Neural progenitor cell (in vitro differentiated cells): ENCODE results near the gene DOCK6. TPM values are rescaled to one million over a fixed set of nuclear protein-coding genes. Genes with fewer than 3 reads are reported as not detected.

Source experiments
- DNase-seq: peaks from one replicate; pipeline ENCODE4 v3.0.0-alpha.2; 2016; ENCODE audit warnings: low spot score
- H2AFZ ChIP-seq: fragments of 200-600 bp; sonication (generic); replicated peaks from 2 replicates; pipeline ENCODE4 v1.6.1; 2016; ENCODE audit warnings: antibody characterized with exemption
- H3F3A ChIP-seq: fragments of 200-600 bp; sonication (generic); 2 replicates; pipeline ENCODE4 v1.6.1; 2016; ENCODE audit warnings: antibody characterized with exemption, low read depth
- H3K27ac ChIP-seq: fragments of 200-600 bp; sonication (generic); 2 replicates; pipeline ENCODE4 v1.5.1; 2016; ENCODE audit warnings: mild to moderate bottlenecking
- H3K27me3 ChIP-seq: fragments of 200-600 bp; sonication (generic); 2 replicates; pipeline ENCODE4 v1.6.1; 2016; ENCODE audit warnings: mild to moderate bottlenecking, moderate library complexity
- H3K36me3 ChIP-seq: fragments of 200-600 bp; sonication (generic); 2 replicates; pipeline ENCODE4 v1.5.1; 2016
- H3K4me1 ChIP-seq: fragments of 200-600 bp; sonication (generic); 2 replicates; pipeline ENCODE4 v1.6.1; 2016; ENCODE audit warnings: mixed run types
- H3K4me2 ChIP-seq: fragments of 200-600 bp; sonication (generic); 2 replicates; pipeline ENCODE4 v1.6.1; 2016
- H3K4me3 ChIP-seq: fragments of 200-600 bp; sonication (generic); 2 replicates; pipeline ENCODE4 v1.5.1; 2016
- H3K79me2 ChIP-seq: fragments of 200-600 bp; sonication (generic); 2 replicates; pipeline ENCODE4 v1.6.1; 2016; ENCODE audit warnings: low read depth
- H3K9ac ChIP-seq: fragments of 200-600 bp; sonication (generic); 2 replicates; pipeline ENCODE4 v1.6.1; 2016
- H3K9me3 ChIP-seq: fragments of 200-600 bp; sonication (generic); 2 replicates; pipeline ENCODE4 v1.5.1; 2016; ENCODE audit warnings: low read depth
- H4K20me1 ChIP-seq: fragments of 200-600 bp; sonication (generic); 2 replicates; pipeline ENCODE4 v1.6.1; 2016; ENCODE audit warnings: low read depth
- H3K27ac Mint-ChIP-seq: 3 replicates; pipeline ENCODE4 v1.8.0; 2021; ENCODE audit warnings: mixed read lengths
- H3K27me3 Mint-ChIP-seq: 2 replicates; pipeline ENCODE4 v1.8.0; 2022; ENCODE audit warnings: low read depth, mild to moderate bottlenecking, inconsistent platforms, moderate library complexity, mixed read lengths; ENCODE audit not compliant: insufficient read depth
- H3K36me3 Mint-ChIP-seq: 3 replicates; pipeline ENCODE4 v1.8.0; 2021; ENCODE audit warnings: mixed read lengths
- H3K4me1 Mint-ChIP-seq: 3 replicates; pipeline ENCODE4 v1.8.0; 2021; ENCODE audit warnings: mixed read lengths
- H3K4me3 Mint-ChIP-seq: 3 replicates; pipeline ENCODE4 v1.8.0; 2021; ENCODE audit warnings: mild to moderate bottlenecking, moderate library complexity, mixed read lengths
- H3K9me3 Mint-ChIP-seq: 3 replicates; pipeline ENCODE4 v1.8.0; 2020; ENCODE audit warnings: mixed read lengths
- CTCF ChIP-seq: fragments of 200-600 bp; sonication (generic); IDR thresholded peaks from 2 replicates; pipeline ENCODE4 v1.5.1; 2017; ENCODE audit warnings: antibody characterized with exemption, mild to moderate bottlenecking
- EZH2 ChIP-seq: fragments of 200-600 bp; sonication (generic); IDR thresholded peaks from 2 replicates; pipeline ENCODE4 v1.6.1; 2017; ENCODE audit warnings: antibody characterized with exemption, mild to moderate bottlenecking, moderate library complexity
- EZH2phosphoT487 ChIP-seq: fragments of 200-600 bp; sonication (generic); IDR thresholded peaks from 2 replicates; pipeline ENCODE4 v1.6.1; 2017; ENCODE audit warnings: antibody characterized with exemption
- total RNA-seq: library from RNA; depleted of rRNA; stranded (reverse); fragments of >200 nt; gene quantifications from 2 replicates; pipeline ENCODE4 v1.2.3, GENCODE V29; 2015; ENCODE audit warnings: low replicate concordance

The DOCK6 gene
- total RNA-seq, 1 donor from 2014 or later = 10.0 TPM

GRCh38 chr19:11169896-11170678, 92.2 kb downstream of the DOCK6 start:
- H3K4me2 ChIP-seq = no peak overlapping the region
- peaks cover under 1% of the 10 kb centered on the region for H3F3A ChIP-seq
- H2AFZ ChIP-seq = no peak overlapping the region
- H3K79me2 ChIP-seq = no peaks in the 10 kb centered on the region
- no peaks in the 10 kb centered on the region for H3K9me3 ChIP-seq
- H3K9ac ChIP-seq = no peak overlapping the region
- H3K4me1 ChIP-seq = no peaks in the 10 kb centered on the region
- no peak for DNase-seq
- Mint-ChIP-seq H3K4me1 (no peaks in the 10 kb centered on the region), H3K27ac (no peak overlapping the region), H3K4me3 (no peak overlapping the region), H3K9me3 (no peaks in the 10 kb centered on the region), H3K36me3 (peaks cover 10% of the 10 kb centered on the region), H3K27me3 (no peaks in the 10 kb centered on the region)
- no peaks in the 10 kb centered on the region for H4K20me1 ChIP-seq
- TF ChIP-seq EZH2phosphoT487 = no peak
- TF ChIP-seq CTCF = no peak
- no peak for TF ChIP-seq EZH2
- H3K4me3 ChIP-seq = no peak overlapping the region
- H3K27me3 ChIP-seq = no peaks in the 10 kb centered on the region
- H3K36me3 ChIP-seq = no peaks in the 10 kb centered on the region
- H3K27ac ChIP-seq = no peak overlapping the region

GRCh38 chr19:11168568-11168967, 93.8 kb downstream of the DOCK6 start:
- Histone ChIP-seq H3K36me3 (no peaks in the 10 kb centered on the region), H3K27ac (no peak overlapping the region), H3F3A (peaks cover 3% of the 10 kb centered on the region), H3K79me2 (no peaks in the 10 kb centered on the region), H3K4me2 (no peak overlapping the region), H3K4me1 (no peaks in the 10 kb centered on the region), H4K20me1 (no peaks in the 10 kb centered on the region), H3K9me3 (no peaks in the 10 kb centered on the region), H3K4me3 (no peak overlapping the region), H2AFZ (no peak overlapping the region), H3K9ac (no peak overlapping the region), H3K27me3 (no peaks in the 10 kb centered on the region)
- DNase-seq = no peak
- Mint-ChIP-seq H3K4me1 (no peaks in the 10 kb centered on the region), H3K4me3 (no peak overlapping the region), H3K9me3 (no peaks in the 10 kb centered on the region), H3K27ac (no peak overlapping the region), H3K27me3 (no peaks in the 10 kb centered on the region), H3K36me3 (peaks cover 10% of the 10 kb centered on the region)
- TF ChIP-seq EZH2 (no peak), CTCF (no peak), EZH2phosphoT487 (no peak)

GRCh38 chr19:11166281-11167142, 95.8 kb downstream of the DOCK6 start:
- peaks cover 10% of the 10 kb centered on the region for H3K36me3 Mint-ChIP-seq
- no peaks in the 10 kb centered on the region for H3K27me3 Mint-ChIP-seq
- Histone ChIP-seq H3K4me1 (no peaks in the 10 kb centered on the region), H3K79me2 (no peaks in the 10 kb centered on the region), H3K9ac (no peak overlapping the region), H3K9me3 (no peaks in the 10 kb centered on the region), H3K4me3 (no peak overlapping the region), H3K27me3 (no peaks in the 10 kb centered on the region), H2AFZ (no peak overlapping the region), H3K36me3 (no peaks in the 10 kb centered on the region), H4K20me1 (no peaks in the 10 kb centered on the region), H3K4me2 (no peak overlapping the region), H3K27ac (no peak overlapping the region), H3F3A (peaks cover 3% of the 10 kb centered on the region)
- TF ChIP-seq EZH2 = no peak
- TF ChIP-seq EZH2phosphoT487 = no peak
- TF ChIP-seq CTCF = no peak
- DNase-seq = no peak
- H3K4me3 Mint-ChIP-seq = no peak overlapping the region
- H3K9me3 Mint-ChIP-seq = no peaks in the 10 kb centered on the region
- no peaks in the 10 kb centered on the region for H3K4me1 Mint-ChIP-seq
- no peak overlapping the region for H3K27ac Mint-ChIP-seq
